ENCODE measurements around the gene QSOX1. TPM values are rescaled to one million over a fixed set of nuclear protein-coding genes. Genes with fewer than 3 reads are reported as not detected.

Gene QSOX1
- total and polyA plus RNA-seq, 8 donors = 145 to 482 (median 190) TPM

- no peaks in the 10 kb centered on the region for H3K36me3 ChIP-seq
- intact Hi-C loops (cut with DNase I) = no loop called here
- no peak for ATAC-seq
- H3K9me3 ChIP-seq = no peaks in the 10 kb centered on the region
- no peak overlapping the region for H3K4me3 ChIP-seq
- no peak for TF ChIP-seq CTCF (IDR thresholded peaks at IDR 0.05)
- peak in 1 of 4 donors; percentile 2 for DNase-seq
- H3K27ac ChIP-seq = no peak overlapping the region
- H3K27me3 ChIP-seq = no peaks in the 10 kb centered on the region
- H3K4me1 ChIP-seq = no peaks in the 10 kb centered on the region
Observed at GRCh38 chr1:180208264-180208663, 53.6 kb downstream of the QSOX1 start.

- H3K36me3 ChIP-seq = no peaks in the 10 kb centered on the region
- intact Hi-C loops (cut with DNase I) = no loop called here
- no peak overlapping the region for H3K4me3 ChIP-seq
- H3K9me3 ChIP-seq = no peaks in the 10 kb centered on the region
- no peak for DNase-seq
- H3K27me3 ChIP-seq = no peaks in the 10 kb centered on the region
- H3K4me1 ChIP-seq = no peaks in the 10 kb centered on the region
- ATAC-seq = peak; percentile 70
- no peak overlapping the region for H3K27ac ChIP-seq
- no peak for TF ChIP-seq CTCF (IDR thresholded peaks at IDR 0.05)
Observed at GRCh38 chr1:180210008-180210620, 55.4 kb downstream of the QSOX1 start.

DNA sequence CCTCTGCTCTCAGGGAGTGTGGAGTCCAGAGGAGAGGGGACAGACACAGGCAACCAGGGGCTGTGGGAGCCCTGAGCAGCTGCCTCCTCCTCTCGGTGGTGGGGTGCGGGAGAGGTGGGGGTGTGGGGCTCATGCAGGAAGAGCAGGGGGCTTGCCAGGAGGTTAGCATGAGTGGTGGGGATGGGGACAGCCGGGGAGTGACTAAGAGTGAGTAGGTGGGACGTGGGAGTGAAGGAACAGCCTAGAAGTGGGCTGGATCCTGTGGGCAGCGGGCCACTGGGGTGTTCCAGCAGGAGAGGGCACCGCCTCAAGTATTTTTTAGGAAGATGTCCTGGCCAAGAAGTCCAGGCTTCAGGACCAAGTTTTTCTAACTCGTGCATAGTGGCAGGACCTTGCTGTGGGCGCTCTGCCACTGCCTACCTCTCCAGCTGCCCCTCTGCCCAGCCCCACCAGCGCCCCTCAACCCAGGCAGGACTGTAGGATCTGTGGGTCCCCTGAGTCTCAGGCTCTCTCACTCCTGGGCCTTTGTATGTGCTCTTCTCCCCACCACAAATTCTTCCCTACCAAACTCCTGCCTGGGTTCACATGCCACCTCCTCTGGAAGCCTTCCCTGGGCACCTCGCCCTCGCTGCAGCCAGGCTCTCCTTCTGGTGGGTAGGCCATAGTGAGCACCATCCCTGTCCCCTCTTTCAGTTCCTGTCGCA lies 56.6 kb downstream of the QSOX1 start:
- no peaks in the 10 kb centered on the region for H3K9me3 ChIP-seq
- no peak for DNase-seq
- H3K4me1 ChIP-seq = no peaks in the 10 kb centered on the region
- H3K27ac ChIP-seq = no peak overlapping the region
- H3K36me3 ChIP-seq = no peaks in the 10 kb centered on the region
- intact Hi-C loops (cut with DNase I) = no loop called here
- H3K27me3 ChIP-seq = no peaks in the 10 kb centered on the region
- ATAC-seq = no peak
- TF ChIP-seq CTCF (IDR thresholded peaks at IDR 0.05) = no peak
- H3K4me3 ChIP-seq = no peak overlapping the region

DNA sequence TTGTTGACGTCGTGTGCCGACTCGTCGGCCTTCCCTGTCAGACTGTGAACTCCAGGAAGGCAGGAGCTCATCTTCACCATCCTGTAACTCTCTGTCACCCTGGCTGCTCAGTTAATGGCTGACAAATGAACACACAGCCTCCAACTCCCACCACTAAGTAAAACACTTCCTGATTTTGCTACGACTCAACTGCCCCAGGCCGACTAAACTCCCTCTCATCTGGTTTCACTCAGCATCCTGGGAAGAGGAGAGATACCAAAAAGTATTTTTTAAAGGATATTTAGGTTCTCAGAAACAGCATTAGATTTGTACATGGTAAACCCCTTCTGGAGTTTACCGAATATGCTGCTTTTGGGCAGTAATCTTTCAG lies 57.2 kb downstream of the QSOX1 start:
- no peaks in the 10 kb centered on the region for H3K27me3 ChIP-seq
- no peak overlapping the region for H3K27ac ChIP-seq
- no peaks in the 10 kb centered on the region for H3K36me3 ChIP-seq
- ATAC-seq (no peak), DNase-seq (no peak)
- intact Hi-C loops (cut with DNase I) = no loop called here
- no peaks in the 10 kb centered on the region for H3K9me3 ChIP-seq
- no peak for TF ChIP-seq CTCF (IDR thresholded peaks at IDR 0.05)
- H3K4me3 ChIP-seq = no peak overlapping the region
- H3K4me1 ChIP-seq = no peaks in the 10 kb centered on the region

- no peak overlapping the region for H3K27ac ChIP-seq
- H3K27me3 ChIP-seq = no peaks in the 10 kb centered on the region
- H3K4me1 ChIP-seq = no peaks in the 10 kb centered on the region
- intact Hi-C loops (cut with DNase I) = no loop called here
- ATAC-seq = no peak
- H3K36me3 ChIP-seq = no peaks in the 10 kb centered on the region
- peak in 1 of 4 donors; percentile 53 for DNase-seq
- H3K9me3 ChIP-seq = no peaks in the 10 kb centered on the region
- TF ChIP-seq CTCF (IDR thresholded peaks at IDR 0.05) = no peak
- no peak overlapping the region for H3K4me3 ChIP-seq
Observed at GRCh38 chr1:180213401-180214170, 58.9 kb downstream of the QSOX1 start.

All from left lung (tissue), 10 donors.